PC-3 (cell line): Measurements from ENCODE around the gene EPB41L2. TPM values are rescaled to one million over a fixed set of nuclear protein-coding genes. Genes with fewer than 3 reads are reported as not detected.

Source experiments
- ATAC-seq: fragments of 200-7000 bp; cut with Tn5 transposase; 2 replicates; pipeline ENCODE4 v1.9.1; 2020; ENCODE audit warnings: mild to moderate bottlenecking, moderate library complexity
- BruUV-seq: library from RNA; stranded (reverse); fragments of 400-500 nt; replicated peaks from 2 replicates; lab custom pipeline; 2021; lab: Mats Ljungman, UMichigan
- CTCF ChIA-PET: fragments of 300-600 bp; sonication (Branson Sonifier 250); formaldehyde crosslinking; loops from one replicate; lab custom pipeline; 2022; ENCODE audit warnings: antibody characterized with exemption; lab: Charles Lee
- POLR2A ChIA-PET: fragments of 300-600 bp; sonication (Branson Sonifier 250); formaldehyde crosslinking; loops from one replicate; lab custom pipeline; 2022; ENCODE audit warnings: antibody characterized with exemption; ENCODE audit not compliant: unreplicated experiment; lab: Charles Lee
- DNase-seq: peaks from one replicate; pipeline ENCODE4 v3.0.0-alpha.2; 2015
- H2AFZ ChIP-seq: fragments of 300-600 bp; sonication (generic); 2 replicates; pipeline ENCODE4 v1.6.0; 2016; ENCODE audit warnings: antibody characterized with exemption, low read length
- H3F3A ChIP-seq: fragments of 300-600 bp; sonication (generic); one replicate; pipeline ENCODE4 v1.6.0; 2017; ENCODE audit warnings: antibody characterized with exemption, low read length, control low read depth, mild to moderate bottlenecking; ENCODE audit not compliant: unreplicated experiment
- H3K27ac ChIP-seq: fragments of 300-600 bp; sonication (generic); 2 replicates; pipeline ENCODE4 v1.5.1; 2016; ENCODE audit warnings: mild to moderate bottlenecking, low read length
- H3K27me3 ChIP-seq: fragments of 300-600 bp; sonication (generic); 2 replicates; pipeline ENCODE4 v1.6.1; 2016; ENCODE audit warnings: low read length, mixed read lengths
- H3K36me3 ChIP-seq: fragments of 300-600 bp; sonication (generic); 2 replicates; pipeline ENCODE4 v1.6.1; 2016; ENCODE audit warnings: low read depth, mixed run types, low read length, mixed read lengths
- H3K4me1 ChIP-seq: fragments of 300-600 bp; sonication (generic); 2 replicates; pipeline ENCODE4 v1.5.1; 2016; ENCODE audit warnings: low read length; ENCODE audit not compliant: insufficient read depth
- H3K4me2 ChIP-seq: fragments of 300-600 bp; sonication (generic); 2 replicates; pipeline ENCODE4 v1.6.0; 2016; ENCODE audit warnings: low read length
- H3K4me3 ChIP-seq: fragments of 300-600 bp; sonication (generic); 2 replicates; pipeline ENCODE4 v1.5.1; 2016; ENCODE audit warnings: mild to moderate bottlenecking, low read length, mixed read lengths
- H3K79me2 ChIP-seq: fragments of 300-600 bp; sonication (generic); 2 replicates; pipeline ENCODE4 v1.6.1; 2017; ENCODE audit warnings: low read length, mixed read lengths
- H3K9ac ChIP-seq: fragments of 300-600 bp; sonication (generic); 2 replicates; pipeline ENCODE4 v1.6.0; 2016; ENCODE audit warnings: mild to moderate bottlenecking, low read length
- H3K9me2 ChIP-seq: fragments of 300-600 bp; sonication (generic); replicated peaks from 2 replicates; pipeline ENCODE4 v1.6.1; 2016; ENCODE audit warnings: mixed run types, low read length, mixed read lengths
- H3K9me3 ChIP-seq: fragments of 300-600 bp; sonication (generic); 2 replicates; pipeline ENCODE4 v1.6.1; 2016; ENCODE audit warnings: low read length, mixed read lengths
- H4K20me1 ChIP-seq: fragments of 300-600 bp; sonication (generic); 2 replicates; pipeline ENCODE4 v1.6.1; 2016; ENCODE audit warnings: low read length, mixed read lengths
- EZH2 ChIP-seq: fragments of 300-600 bp; sonication (generic); IDR thresholded peaks from one replicate; pipeline ENCODE4 v1.6.1; 2017; ENCODE audit warnings: antibody characterized with exemption, mild to moderate bottlenecking, low read length; ENCODE audit not compliant: unreplicated experiment
- EZH2phosphoT487 ChIP-seq: fragments of 300-600 bp; sonication (generic); IDR thresholded peaks from 2 replicates; pipeline ENCODE4 v1.6.1; 2018; ENCODE audit warnings: mild to moderate bottlenecking, antibody characterized with exemption, low read length, borderline replicate concordance
- intact Hi-C: fragments of 100-400 bp; cut with micrococcal nuclease; formaldehyde crosslinking; loops from 2 replicates; pipeline ENCODE4 v1.9.0; 2023
- total RNA-seq: library from RNA; depleted of rRNA; stranded (reverse); fragments of >200 nt; gene quantifications from 2 replicates; pipeline ENCODE4 v1.2.3, GENCODE V29; 2014
- TF ChIP-seq, protein P1 (sequence below): fragments of 300-600 bp; sonication (generic); conservative IDR thresholded peaks from 2 replicates; pipeline ENCODE4 v1.5.1; 2017; ENCODE audit warnings: antibody characterized with exemption, low read depth, mild to moderate bottlenecking, low read length

EPB41L2 gene
- total RNA-seq, 1 experiment from 2014 or later = 26.9 TPM

DNA sequence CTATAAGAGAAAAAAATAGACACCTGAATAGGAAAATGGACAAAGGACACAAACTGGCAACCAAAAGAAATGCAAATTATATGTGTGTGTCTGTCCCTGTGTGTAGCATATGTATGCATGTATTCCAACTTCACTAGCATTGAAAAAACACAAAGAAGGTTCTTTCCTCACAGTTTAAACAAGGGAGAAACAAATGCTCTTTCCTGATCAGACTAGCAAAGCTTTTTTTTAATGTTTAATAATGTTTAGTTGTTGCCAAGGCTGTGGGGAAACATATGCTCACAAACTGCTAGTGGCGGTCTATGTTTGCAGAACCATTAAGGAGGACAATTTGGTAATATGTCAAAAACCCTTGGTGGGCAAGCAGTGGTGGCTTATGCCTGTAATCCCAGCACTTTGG is 213.5 kb downstream of the EPB41L2 start:
- Histone ChIP-seq H3K9ac (no peak overlapping the region), H3K4me3 (no peak overlapping the region), H3K27me3 (no peaks in the 10 kb centered on the region), H3K79me2 (no peaks in the 10 kb centered on the region), H3K36me3 (no peaks in the 10 kb centered on the region), H2AFZ (no peak overlapping the region), H3K9me3 (no peaks in the 10 kb centered on the region), H3K27ac (no peak overlapping the region), H3F3A (no peaks in the 10 kb centered on the region), H3K4me2 (no peak overlapping the region), H4K20me1 (no peaks in the 10 kb centered on the region), H3K4me1 (no peaks in the 10 kb centered on the region), H3K9me2 (no peaks in the 10 kb centered on the region)
- CTCF ChIA-PET = no interaction called here
- BruUV-seq = no TSS peak
- intact Hi-C loops = loop anchor here (10.0 kb wide), 1 partner anchor 555 kb away; no protein-coding TSS in a partner anchor
- ATAC-seq = no peak
- TF ChIP-seq EZH2 (no peak), EZH2phosphoT487 (no peak)
- TF ChIP-seq, protein P1, sequence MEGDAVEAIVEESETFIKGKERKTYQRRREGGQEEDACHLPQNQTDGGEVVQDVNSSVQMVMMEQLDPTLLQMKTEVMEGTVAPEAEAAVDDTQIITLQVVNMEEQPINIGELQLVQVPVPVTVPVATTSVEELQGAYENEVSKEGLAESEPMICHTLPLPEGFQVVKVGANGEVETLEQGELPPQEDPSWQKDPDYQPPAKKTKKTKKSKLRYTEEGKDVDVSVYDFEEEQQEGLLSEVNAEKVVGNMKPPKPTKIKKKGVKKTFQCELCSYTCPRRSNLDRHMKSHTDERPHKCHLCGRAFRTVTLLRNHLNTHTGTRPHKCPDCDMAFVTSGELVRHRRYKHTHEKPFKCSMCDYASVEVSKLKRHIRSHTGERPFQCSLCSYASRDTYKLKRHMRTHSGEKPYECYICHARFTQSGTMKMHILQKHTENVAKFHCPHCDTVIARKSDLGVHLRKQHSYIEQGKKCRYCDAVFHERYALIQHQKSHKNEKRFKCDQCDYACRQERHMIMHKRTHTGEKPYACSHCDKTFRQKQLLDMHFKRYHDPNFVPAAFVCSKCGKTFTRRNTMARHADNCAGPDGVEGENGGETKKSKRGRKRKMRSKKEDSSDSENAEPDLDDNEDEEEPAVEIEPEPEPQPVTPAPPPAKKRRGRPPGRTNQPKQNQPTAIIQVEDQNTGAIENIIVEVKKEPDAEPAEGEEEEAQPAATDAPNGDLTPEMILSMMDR = no peak
- DNase-seq = no peak
- POLR2A ChIA-PET = no interaction called here

- Histone ChIP-seq H3K4me2 (no peak overlapping the region), H3F3A (no peaks in the 10 kb centered on the region), H3K4me3 (no peak overlapping the region), H3K27ac (no peak overlapping the region), H3K79me2 (no peaks in the 10 kb centered on the region), H3K4me1 (no peaks in the 10 kb centered on the region), H3K9me3 (no peaks in the 10 kb centered on the region), H2AFZ (no peak overlapping the region), H3K9ac (no peak overlapping the region), H4K20me1 (no peaks in the 10 kb centered on the region), H3K36me3 (no peaks in the 10 kb centered on the region), H3K27me3 (no peaks in the 10 kb centered on the region), H3K9me2 (no peaks in the 10 kb centered on the region)
- ChIA-PET POLR2A (no interaction called here), CTCF (no interaction called here)
- no TSS peak for BruUV-seq
- DNase-seq (no peak), ATAC-seq (0 out of 2 replicates have a peak, but pooled peaks have one; percentile 27)
- intact Hi-C loops = loop anchor here (10.0 kb wide), 1 partner anchor 554 kb away; no protein-coding TSS in a partner anchor
- TF ChIP-seq, protein P1 = no peak
- TF ChIP-seq EZH2phosphoT487 (no peak), EZH2 (no peak)
Observed at GRCh38 chr6:130848945-130849344, 214.1 kb downstream of the EPB41L2 start.

- BruUV-seq = no TSS peak
- ATAC-seq = no peak
- Histone ChIP-seq H3K9me2 (no peaks in the 10 kb centered on the region), H3K36me3 (no peaks in the 10 kb centered on the region), H3K4me1 (no peaks in the 10 kb centered on the region), H3K27me3 (no peaks in the 10 kb centered on the region), H3K79me2 (no peaks in the 10 kb centered on the region), H4K20me1 (no peaks in the 10 kb centered on the region), H3K4me3 (no peak overlapping the region), H3F3A (no peaks in the 10 kb centered on the region), H3K4me2 (no peak overlapping the region), H3K9ac (no peak overlapping the region), H3K9me3 (no peaks in the 10 kb centered on the region), H3K27ac (no peak overlapping the region), H2AFZ (no peak overlapping the region)
- intact Hi-C loops = loop anchor here (10.0 kb wide), 1 partner anchor 552 kb away; no protein-coding TSS in a partner anchor
- TF ChIP-seq, protein P1 = no peak
- TF ChIP-seq EZH2phosphoT487 (no peak), EZH2 (no peak)
- CTCF ChIA-PET = no interaction called here
- DNase-seq = no peak
- POLR2A ChIA-PET = no interaction called here
Observed at GRCh38 chr6:130847001-130847910, 215.8 kb downstream of the EPB41L2 start.
